ENCODE results near the gene SFMBT2.

DNA sequence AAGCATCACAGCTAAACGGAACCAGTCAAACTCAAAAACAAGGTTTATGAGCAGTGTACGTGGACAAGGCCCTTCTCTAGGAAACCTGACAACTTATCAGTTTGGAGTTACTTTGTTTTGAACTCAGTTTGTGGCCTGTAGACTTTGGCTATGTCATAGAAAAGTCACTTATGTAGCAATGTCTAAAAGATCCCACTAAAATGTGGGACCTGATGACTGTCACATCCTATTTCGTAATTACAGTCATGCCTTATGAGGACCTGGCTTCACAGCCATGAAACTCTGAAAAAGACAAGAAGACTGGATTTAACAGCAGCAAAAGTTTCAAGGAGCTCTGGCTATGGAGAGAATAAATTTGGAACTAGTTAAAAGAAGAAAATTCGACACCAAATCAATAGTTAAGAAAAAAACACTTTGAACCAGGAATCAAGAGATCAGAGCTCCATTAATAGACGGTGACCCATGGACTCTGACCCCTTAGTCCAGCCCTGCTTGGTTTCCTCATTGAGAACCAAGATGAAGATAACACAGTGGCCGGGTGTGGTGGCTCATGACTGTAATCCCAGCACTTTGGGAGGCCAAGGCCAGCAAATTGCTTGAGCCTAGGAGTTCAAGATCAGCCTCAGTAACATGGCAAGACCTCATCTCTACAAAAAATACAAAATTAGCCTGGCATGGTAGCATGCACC, 204.3 kb downstream of the SFMBT2 start:
- TF ChIP-seq, protein P1, sequence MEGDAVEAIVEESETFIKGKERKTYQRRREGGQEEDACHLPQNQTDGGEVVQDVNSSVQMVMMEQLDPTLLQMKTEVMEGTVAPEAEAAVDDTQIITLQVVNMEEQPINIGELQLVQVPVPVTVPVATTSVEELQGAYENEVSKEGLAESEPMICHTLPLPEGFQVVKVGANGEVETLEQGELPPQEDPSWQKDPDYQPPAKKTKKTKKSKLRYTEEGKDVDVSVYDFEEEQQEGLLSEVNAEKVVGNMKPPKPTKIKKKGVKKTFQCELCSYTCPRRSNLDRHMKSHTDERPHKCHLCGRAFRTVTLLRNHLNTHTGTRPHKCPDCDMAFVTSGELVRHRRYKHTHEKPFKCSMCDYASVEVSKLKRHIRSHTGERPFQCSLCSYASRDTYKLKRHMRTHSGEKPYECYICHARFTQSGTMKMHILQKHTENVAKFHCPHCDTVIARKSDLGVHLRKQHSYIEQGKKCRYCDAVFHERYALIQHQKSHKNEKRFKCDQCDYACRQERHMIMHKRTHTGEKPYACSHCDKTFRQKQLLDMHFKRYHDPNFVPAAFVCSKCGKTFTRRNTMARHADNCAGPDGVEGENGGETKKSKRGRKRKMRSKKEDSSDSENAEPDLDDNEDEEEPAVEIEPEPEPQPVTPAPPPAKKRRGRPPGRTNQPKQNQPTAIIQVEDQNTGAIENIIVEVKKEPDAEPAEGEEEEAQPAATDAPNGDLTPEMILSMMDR (IDR thresholded peaks at IDR 0.05): no peak
- TF ChIP-seq POLR2A (IDR thresholded peaks at IDR 0.05): no peak
